GM23248 (cell line): Measurements from ENCODE around the gene ARL4A. TPM values are rescaled to one million over a fixed set of nuclear protein-coding genes. Genes with fewer than 3 reads are reported as not detected.

Experiments used
- DNase-seq: peaks from one replicate; pipeline ENCODE4 v3.0.0-alpha.2; 2015
- H2AFZ ChIP-seq: fragments of 200-600 bp; sonication (generic); 2 replicates; pipeline ENCODE4 v1.6.1; 2016; ENCODE audit warnings: antibody characterized with exemption
- H3F3A ChIP-seq: fragments of 200-600 bp; sonication (generic); 2 replicates; pipeline ENCODE4 v1.6.1; 2016; ENCODE audit warnings: mild to moderate bottlenecking, antibody characterized with exemption, mixed run types; ENCODE audit not compliant: insufficient read depth
- H3K27ac ChIP-seq: fragments of 200-600 bp; sonication (generic); 2 replicates; pipeline ENCODE4 v1.5.1; 2016; ENCODE audit warnings: mild to moderate bottlenecking
- H3K27me3 ChIP-seq: fragments of 200-600 bp; sonication (generic); replicated peaks from 2 replicates; pipeline ENCODE4 v1.6.1; 2016; ENCODE audit warnings: mild to moderate bottlenecking; ENCODE audit not compliant: insufficient read depth
- H3K36me3 ChIP-seq: fragments of 200-600 bp; sonication (generic); 2 replicates; pipeline ENCODE4 v1.6.1; 2016; ENCODE audit warnings: low read depth, mild to moderate bottlenecking
- H3K4me1 ChIP-seq: fragments of 200-600 bp; sonication (generic); 2 replicates; pipeline ENCODE4 v1.6.1; 2016; ENCODE audit warnings: mild to moderate bottlenecking; ENCODE audit not compliant: insufficient read depth
- H3K4me2 ChIP-seq: fragments of 200-600 bp; sonication (generic); one replicate; pipeline ENCODE4 v1.6.1; 2016; ENCODE audit warnings: mild to moderate bottlenecking; ENCODE audit not compliant: unreplicated experiment
- H3K4me3 ChIP-seq: fragments of 200-600 bp; sonication (generic); 2 replicates; pipeline ENCODE4 v1.5.1; 2016; ENCODE audit warnings: mild to moderate bottlenecking
- H3K79me2 ChIP-seq: fragments of 200-600 bp; sonication (generic); 2 replicates; pipeline ENCODE4 v1.6.1; 2016; ENCODE audit warnings: mild to moderate bottlenecking; ENCODE audit not compliant: insufficient read depth
- H3K9ac ChIP-seq: fragments of 200-600 bp; sonication (generic); 2 replicates; pipeline ENCODE4 v1.6.1; 2016; ENCODE audit warnings: mild to moderate bottlenecking
- H3K9me2 ChIP-seq: fragments of 200-600 bp; sonication (generic); 2 replicates; pipeline ENCODE4 v1.6.1; 2016; ENCODE audit warnings: mixed run types, mild to moderate bottlenecking, moderate library complexity; ENCODE audit not compliant: insufficient read depth
- H3K9me3 ChIP-seq: fragments of 200-600 bp; sonication (generic); one replicate; pipeline ENCODE4 v1.6.1; 2017; ENCODE audit warnings: low read depth
- H4K20me1 ChIP-seq: fragments of 200-600 bp; sonication (generic); 2 replicates; pipeline ENCODE4 v1.6.0; 2016; ENCODE audit not compliant: insufficient read depth
- EZH2 ChIP-seq: fragments of 200-600 bp; sonication (generic); IDR thresholded peaks from 2 replicates; pipeline ENCODE4 v1.6.1; 2018; ENCODE audit warnings: antibody characterized with exemption, mild to moderate bottlenecking; ENCODE audit not compliant: insufficient read depth, poor library complexity, severe bottlenecking
- EZH2phosphoT487 ChIP-seq: fragments of 200-600 bp; sonication (generic); IDR thresholded peaks from 2 replicates; pipeline ENCODE4 v1.6.1; 2018; ENCODE audit warnings: antibody characterized with exemption, moderate library complexity, mild to moderate bottlenecking, low read depth; ENCODE audit not compliant: insufficient read depth
- WGBS, 2 experiments: methylation state at CpG; one replicate each; pipeline ENCODE4 v1.1.6; 2015 to 2017; ENCODE audit warnings: low lambda C conversion rate in 2 of 2, low coverage in 1 of 2; ENCODE audit errors: missing lambda C conversion rate in 2 of 2; 5-methylcytosine and 5-hydroxymethylcytosine counted together
- in situ Hi-C: fragments of 300-500 bp; cut with MboI; formaldehyde crosslinking; loops from 2 replicates; pipeline ENCODE4 v1.15.0; 2020
- polyA plus RNA-seq: library from polyadenylated mRNA; unstranded; fragments of >200 nt; fragmentation: Nextera tagmentation; extraction: Ambion mirVana; gene quantifications from 2 replicates; pipeline ENCODE4 v1.2.1, GENCODE V29; 2016
- total RNA-seq: library from RNA; depleted of rRNA; stranded (reverse); fragments of >200 nt; shearing (Covaris generic); gene quantifications from 2 replicates; pipeline ENCODE4 v1.2.3, GENCODE V29; 2014

ARL4A gene
- total and polyA plus RNA-seq, 2 experiments from 2014 or later, result 17.5 to 20.9 TPM

GRCh38 chr7:12705878-12706277 lies 18.4 kb downstream of the ARL4A start:
- WGBS, 2 experiments, result 89 to 95% methylated on average over 4 of the region's 4 CpGs
- no peak overlapping the region for H3K4me3 ChIP-seq
- H3K79me2 ChIP-seq, result no peaks in the 10 kb centered on the region
- in situ Hi-C loops, result no loop called here
- DNase-seq, result no peak
- H3K27me3 ChIP-seq, result no peaks in the 10 kb centered on the region
- TF ChIP-seq EZH2, result no peak
- H3K9me2 ChIP-seq, result no peaks in the 10 kb centered on the region
- no peaks in the 10 kb centered on the region for H3K36me3 ChIP-seq
- no peak overlapping the region for H3K9ac ChIP-seq
- no peaks in the 10 kb centered on the region for H4K20me1 ChIP-seq
- H3K4me2 ChIP-seq, result no peak overlapping the region
- H3K4me1 ChIP-seq, result peaks cover 28% of the 10 kb centered on the region
- H3K27ac ChIP-seq, result no peak overlapping the region
- peaks cover 7% of the 10 kb centered on the region; the same call in 1 of the 2 replicates for H3F3A ChIP-seq
- H2AFZ ChIP-seq, result no peak overlapping the region
- H3K9me3 ChIP-seq, result no peaks in the 10 kb centered on the region

- no peaks in the 10 kb centered on the region for H3K9me3 ChIP-seq
- no peaks in the 10 kb centered on the region for H4K20me1 ChIP-seq
- no peak overlapping the region for H3K9ac ChIP-seq
- H3K4me3 ChIP-seq, result no peak overlapping the region
- no peak overlapping the region for H3K27ac ChIP-seq
- in situ Hi-C loops, result no loop called here
- no peaks in the 10 kb centered on the region for H3K9me2 ChIP-seq
- no peaks in the 10 kb centered on the region for H3K36me3 ChIP-seq
- H3K4me2 ChIP-seq, result no peak overlapping the region
- peaks cover 28% of the 10 kb centered on the region for H3K4me1 ChIP-seq
- H3K79me2 ChIP-seq, result no peaks in the 10 kb centered on the region
- peak; percentile 71 for DNase-seq
- H3K27me3 ChIP-seq, result no peaks in the 10 kb centered on the region
- TF ChIP-seq EZH2, result no peak
- no peak for TF ChIP-seq EZH2phosphoT487
- H2AFZ ChIP-seq, result no peak overlapping the region; the same call in 1 of the 2 replicates
- H3F3A ChIP-seq, result peaks cover 7% of the 10 kb centered on the region; the same call in 1 of the 2 replicates
Observed at GRCh38 chr7:12706900-12707536, 19.6 kb downstream of the ARL4A start.

- Histone ChIP-seq H2AFZ (no peak overlapping the region), H3K4me2 (no peak overlapping the region), H3K27ac (no peak overlapping the region), H3F3A (peaks cover 7% of the 10 kb centered on the region; the same call in 1 of the 2 replicates), H4K20me1 (no peaks in the 10 kb centered on the region), H3K4me3 (no peak overlapping the region), H3K9me2 (no peaks in the 10 kb centered on the region), H3K27me3 (no peaks in the 10 kb centered on the region), H3K79me2 (no peaks in the 10 kb centered on the region), H3K9me3 (no peaks in the 10 kb centered on the region), H3K9ac (no peak overlapping the region), H3K4me1 (peaks cover 28% of the 10 kb centered on the region), H3K36me3 (no peaks in the 10 kb centered on the region)
- TF ChIP-seq EZH2 (no peak), EZH2phosphoT487 (no peak)
- no peak for DNase-seq
- in situ Hi-C loops, result no loop called here
Observed at GRCh38 chr7:12708314-12708713, 20.9 kb downstream of the ARL4A start.

GRCh38 chr7:12709726-12710502 lies 22.5 kb downstream of the ARL4A start:
- H3K4me1 ChIP-seq, result peaks cover 29% of the 10 kb centered on the region
- 97 to 100% methylated on average over 2 of the region's 2 CpGs for WGBS, 2 experiments
- in situ Hi-C loops, result no loop called here
- no peaks in the 10 kb centered on the region for H3K79me2 ChIP-seq
- H3K4me2 ChIP-seq, result peak overlapping the region; percentile 33
- H3K36me3 ChIP-seq, result no peaks in the 10 kb centered on the region
- H2AFZ ChIP-seq, result 0 out of 2 replicates have a peak overlapping the region, but pooled peaks have one; percentile 7
- H3K27ac ChIP-seq, result peak overlapping the region; percentile 24
- no peaks in the 10 kb centered on the region for H3K9me2 ChIP-seq
- no peak overlapping the region for H3K9ac ChIP-seq
- TF ChIP-seq EZH2 (no peak), EZH2phosphoT487 (no peak)
- H3K27me3 ChIP-seq, result no peaks in the 10 kb centered on the region
- peak; percentile 68 for DNase-seq
- H4K20me1 ChIP-seq, result no peaks in the 10 kb centered on the region
- peaks cover 9% of the 10 kb centered on the region; the same call in 1 of the 2 replicates for H3F3A ChIP-seq
- no peak overlapping the region for H3K4me3 ChIP-seq
- no peaks in the 10 kb centered on the region for H3K9me3 ChIP-seq
